ENCODE data around the gene PXMP4.

PXMP4 gene

DNA sequence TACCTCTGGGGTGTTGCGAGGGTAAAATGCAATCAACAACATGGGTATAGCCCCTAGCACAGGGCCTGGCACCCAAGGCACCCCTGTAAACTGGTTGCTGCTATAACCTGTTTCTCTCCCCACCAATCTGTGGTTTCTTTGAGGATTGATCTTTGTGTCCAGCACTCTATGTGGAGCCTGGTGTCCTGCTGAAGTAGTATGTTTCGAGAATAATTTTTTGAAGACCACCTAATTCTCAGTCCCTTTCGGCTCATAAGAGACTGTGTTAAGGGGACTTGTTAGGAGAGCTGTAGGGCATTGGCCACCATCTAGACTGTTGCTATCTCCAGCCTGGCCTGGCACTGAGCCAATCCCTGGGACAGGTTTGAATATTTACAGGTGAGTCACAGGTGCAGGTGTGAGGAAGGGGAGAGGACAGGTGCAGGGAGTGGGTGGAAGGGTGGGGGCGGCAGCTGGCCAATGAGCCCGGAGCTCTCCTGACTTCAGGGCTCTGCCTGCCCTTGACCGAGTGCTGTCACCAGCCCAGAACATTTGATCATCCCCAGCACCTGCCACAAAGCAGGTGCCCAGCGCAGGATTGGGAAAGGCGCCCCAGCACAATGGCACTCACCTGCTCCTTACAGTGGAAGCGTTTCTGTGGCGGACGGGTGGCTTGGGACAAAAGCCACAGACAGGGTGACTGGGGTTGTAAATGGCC, 66.1 kb downstream of the PXMP4 start:
- DNase-seq (ENCODE audit: low read depth): no peak
- no peak overlapping the region for H3K4me3 ChIP-seq (ENCODE audit: low read depth, low read length)
- no peak for TF ChIP-seq CTCF (IDR thresholded peaks at IDR 0.05; ENCODE audit: insufficient read depth, low read depth, low read length, missing control alignments)

DNA sequence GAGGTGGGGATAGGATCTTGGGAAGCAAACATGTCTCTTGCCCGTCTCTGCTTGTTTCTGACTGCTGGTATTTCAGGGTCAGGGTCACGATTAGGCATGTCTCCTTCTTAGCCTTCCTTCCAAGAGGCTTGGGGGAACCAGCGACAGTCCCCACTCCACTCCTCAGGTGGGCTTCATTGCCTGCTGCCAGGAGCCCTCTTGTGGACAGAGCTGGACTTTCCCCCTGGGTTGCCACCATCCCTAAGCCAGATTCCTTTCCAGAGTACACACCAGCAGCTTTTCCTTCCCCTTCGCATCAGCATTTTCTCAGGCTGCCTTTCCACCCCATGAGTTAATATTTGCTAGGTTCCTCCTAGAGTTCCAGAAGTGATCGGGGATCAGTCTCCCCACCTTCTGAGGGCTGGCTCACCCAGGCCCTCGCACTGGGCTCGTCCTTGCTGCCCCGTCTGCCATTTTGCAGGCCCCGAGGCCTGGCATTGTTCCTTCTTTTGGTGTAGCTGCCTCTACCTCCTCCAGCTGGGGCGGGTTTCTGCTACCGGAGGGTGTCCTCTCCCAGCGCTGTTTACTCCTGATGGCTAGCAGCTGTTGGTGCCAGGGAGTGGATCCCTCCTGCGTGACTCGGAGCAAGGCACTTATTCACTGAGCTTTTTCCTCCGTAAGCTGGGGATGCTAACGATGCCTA, 66.8 kb downstream of the PXMP4 start:
- no peak overlapping the region for H3K4me3 ChIP-seq (ENCODE audit: low read depth, low read length)
- DNase-seq (ENCODE audit: low read depth): peak; percentile 78
- peak; percentile 83 for TF ChIP-seq CTCF (IDR thresholded peaks at IDR 0.05; ENCODE audit: insufficient read depth, low read depth, low read length, missing control alignments)

All from GM12865 (cell line).